CD4-positive, alpha-beta T cell (primary cell): Measurements from ENCODE around the gene LASP1NB.
"Not testable (repeated sequence)": the region's sequence is repeated elsewhere in the genome, so short reads cannot be mapped to it uniquely, and the experiment has no call there.

Experiments
- ATAC-seq: fragments of 200-7000 bp; cut with Tn5 transposase; one replicate; pipeline ENCODE4 v1.10.0; 2022; ENCODE audit warnings: mild to moderate bottlenecking; ENCODE audit not compliant: poor library complexity
- CTCF ChIA-PET: fragments of 350-600 bp; sonication (Branson Sonifier 250); formaldehyde crosslinking; loops from one replicate; lab custom pipeline; 2021; ENCODE audit warnings: antibody characterized with exemption, inconsistent platforms; lab: Charles Lee
- POLR2A ChIA-PET: fragments of 350-600 bp; sonication (Branson Sonifier 250); formaldehyde crosslinking; loops from one replicate; lab custom pipeline; 2021; ENCODE audit warnings: antibody characterized with exemption, inconsistent platforms; lab: Charles Lee
- DNase-seq, 14 experiments: peaks; one replicate each; pipeline ENCODE4 v3.0.0-alpha.2; 2013 to 2020; ENCODE audit warnings: mixed read lengths in 2 of 14
- H3K27ac ChIP-seq, 2 donors: one replicate each; pipeline versions ENCODE4 v1.5.1 to v1.7.0; 2013; ENCODE audit warnings: low read length in 2 of 2, low read depth in 1 of 2, mild to moderate bottlenecking in 1 of 2
- H3K27me3 ChIP-seq, 2 experiments: 1 replicate in 1 of 2; 2 replicates in 1 of 2; pipeline versions ENCODE4 v1.6.1 to v1.7.0; 2013; ENCODE audit warnings: low read length in 2 of 2, control low read depth in 1 of 2, mild to moderate bottlenecking in 1 of 2, moderate library complexity in 1 of 2; ENCODE audit not compliant: insufficient read depth in 2 of 2, control insufficient read depth in 1 of 2
- H3K36me3 ChIP-seq: one replicate; pipeline ENCODE4 v1.6.1; 2013; ENCODE audit warnings: low read length, control low read depth; ENCODE audit not compliant: insufficient read depth
- H3K4me1 ChIP-seq: one replicate; pipeline ENCODE4 v1.6.1; 2013; ENCODE audit warnings: low read length, control low read depth; ENCODE audit not compliant: insufficient read depth
- H3K4me3 ChIP-seq: one replicate; pipeline ENCODE4 v1.5.1; 2013; ENCODE audit warnings: mild to moderate bottlenecking, low read length, moderate library complexity
- H3K9me3 ChIP-seq, 2 experiments: 1 replicate in 1 of 2; 2 replicates in 1 of 2; pipeline versions ENCODE4 v1.6.1 to v1.7.0; 2013; ENCODE audit warnings: low read length in 2 of 2, mild to moderate bottlenecking in 2 of 2, control low read depth in 1 of 2, moderate library complexity in 1 of 2; ENCODE audit not compliant: control insufficient read depth in 1 of 2, insufficient read depth in 1 of 2
- H3K27ac Mint-ChIP-seq: one replicate; pipeline ENCODE4 v1.8.0; 2020; ENCODE audit warnings: mixed read lengths
- H3K27me3 Mint-ChIP-seq: one replicate; pipeline ENCODE4 v1.8.0; 2021; ENCODE audit warnings: mixed read lengths
- H3K36me3 Mint-ChIP-seq: one replicate; pipeline ENCODE4 v1.8.0; 2021; ENCODE audit warnings: low read depth, mixed read lengths
- H3K4me1 Mint-ChIP-seq: one replicate; pipeline ENCODE4 v1.8.0; 2021; ENCODE audit warnings: low read depth, mixed read lengths
- H3K4me3 Mint-ChIP-seq: one replicate; pipeline ENCODE4 v1.8.0; 2020; ENCODE audit warnings: mild to moderate bottlenecking, mixed read lengths
- H3K9me3 Mint-ChIP-seq: one replicate; pipeline ENCODE4 v1.8.0; 2020; ENCODE audit warnings: mixed read lengths
- intact Hi-C, 2 experiments: fragments of 100-400 bp; cut with DNase I in 1 of 2; cut with micrococcal nuclease in 1 of 2; formaldehyde crosslinking; loops; one replicate each; pipeline versions ENCODE4 v1.15.1 to v1.9.0; 2023 to 2025; cut with DNase I, micrococcal nuclease
- TF ChIP-seq, protein P1 (sequence below): fragments of 200-600 bp; IDR thresholded peaks from one replicate; pipeline ENCODE4 v1.8.0; 2022; ENCODE audit warnings: antibody characterized with exemption, mild to moderate bottlenecking

LASP1NB gene

DNA sequence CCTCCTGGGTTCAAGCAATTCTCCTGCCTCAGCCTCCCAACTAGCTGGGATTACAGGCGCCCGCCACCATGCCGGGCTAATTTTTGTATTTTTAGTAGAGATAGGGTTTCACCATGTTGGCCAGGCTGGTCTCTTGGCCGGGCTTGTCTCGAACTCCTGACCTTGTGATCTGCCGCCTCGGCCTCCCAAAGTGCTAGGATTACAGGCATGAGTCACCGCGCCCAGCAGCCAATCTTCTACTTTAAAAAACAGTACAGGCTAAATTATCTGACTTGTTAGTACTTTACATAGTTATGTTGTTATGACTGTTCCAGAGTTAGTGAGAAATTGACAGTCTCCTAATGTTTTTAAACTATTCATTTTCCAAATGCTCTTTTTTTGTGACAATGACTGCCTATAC is 8.5 kb downstream of the LASP1NB start:
- intact Hi-C loops, H3K36me3 ChIP-seq, DNase-seq, H3K27ac Mint-ChIP-seq, H3K9me3 Mint-ChIP-seq, POLR2A ChIA-PET, H3K27ac ChIP-seq, ATAC-seq, H3K4me3 ChIP-seq, H3K9me3 ChIP-seq, H3K4me1 Mint-ChIP-seq, H3K4me3 Mint-ChIP-seq, H3K4me1 ChIP-seq, H3K27me3 Mint-ChIP-seq, H3K27me3 ChIP-seq, H3K36me3 Mint-ChIP-seq: not testable (repeated sequence)
- CTCF ChIA-PET: interaction anchor here (1.0 kb wide), 1 partner anchor 10 kb away, joined by 3 read pairs; no protein-coding TSS in a partner anchor

DNA sequence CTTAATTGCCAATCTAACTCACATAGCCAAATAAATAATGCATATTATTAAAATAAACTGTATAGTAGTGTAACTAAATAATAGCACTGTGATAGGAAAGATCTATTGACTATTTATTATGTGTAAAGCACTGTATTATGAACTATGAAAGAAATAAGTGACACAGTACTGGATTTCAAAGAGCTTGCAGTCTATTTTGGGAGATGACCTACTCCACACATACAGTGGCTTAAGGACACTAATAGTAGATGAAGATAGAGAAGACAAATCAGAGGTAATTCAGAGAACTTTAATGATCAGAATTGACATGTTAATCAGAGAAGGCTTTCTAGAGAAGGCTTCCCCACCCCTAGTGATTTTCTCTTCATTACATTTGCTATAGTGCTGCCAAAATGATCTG is 14.6 kb downstream of the LASP1NB start:
- TF ChIP-seq, protein P1, sequence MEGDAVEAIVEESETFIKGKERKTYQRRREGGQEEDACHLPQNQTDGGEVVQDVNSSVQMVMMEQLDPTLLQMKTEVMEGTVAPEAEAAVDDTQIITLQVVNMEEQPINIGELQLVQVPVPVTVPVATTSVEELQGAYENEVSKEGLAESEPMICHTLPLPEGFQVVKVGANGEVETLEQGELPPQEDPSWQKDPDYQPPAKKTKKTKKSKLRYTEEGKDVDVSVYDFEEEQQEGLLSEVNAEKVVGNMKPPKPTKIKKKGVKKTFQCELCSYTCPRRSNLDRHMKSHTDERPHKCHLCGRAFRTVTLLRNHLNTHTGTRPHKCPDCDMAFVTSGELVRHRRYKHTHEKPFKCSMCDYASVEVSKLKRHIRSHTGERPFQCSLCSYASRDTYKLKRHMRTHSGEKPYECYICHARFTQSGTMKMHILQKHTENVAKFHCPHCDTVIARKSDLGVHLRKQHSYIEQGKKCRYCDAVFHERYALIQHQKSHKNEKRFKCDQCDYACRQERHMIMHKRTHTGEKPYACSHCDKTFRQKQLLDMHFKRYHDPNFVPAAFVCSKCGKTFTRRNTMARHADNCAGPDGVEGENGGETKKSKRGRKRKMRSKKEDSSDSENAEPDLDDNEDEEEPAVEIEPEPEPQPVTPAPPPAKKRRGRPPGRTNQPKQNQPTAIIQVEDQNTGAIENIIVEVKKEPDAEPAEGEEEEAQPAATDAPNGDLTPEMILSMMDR: no peak
- CTCF ChIA-PET: interaction anchor here (1.2 kb wide), 1 partner anchor 68 kb away, joined by 3 read pairs; no protein-coding TSS in a partner anchor
- Histone ChIP-seq H3K4me3 (no peak overlapping the region), H3K9me3 (no peaks in the 10 kb centered on the region), H3K4me1 (no peaks in the 10 kb centered on the region), H3K27me3 (no peaks in the 10 kb centered on the region), H3K27ac (no peak overlapping the region), H3K36me3 (no peaks in the 10 kb centered on the region)
- POLR2A ChIA-PET: no interaction called here
- Mint-ChIP-seq H3K36me3 (no peaks in the 10 kb centered on the region), H3K4me3 (no peak overlapping the region), H3K27ac (no peak overlapping the region), H3K27me3 (no peaks in the 10 kb centered on the region), H3K4me1 (no peaks in the 10 kb centered on the region), H3K9me3 (no peaks in the 10 kb centered on the region)
- ATAC-seq (no peak), DNase-seq (no peak)
- intact Hi-C loops: no loop called here

DNA sequence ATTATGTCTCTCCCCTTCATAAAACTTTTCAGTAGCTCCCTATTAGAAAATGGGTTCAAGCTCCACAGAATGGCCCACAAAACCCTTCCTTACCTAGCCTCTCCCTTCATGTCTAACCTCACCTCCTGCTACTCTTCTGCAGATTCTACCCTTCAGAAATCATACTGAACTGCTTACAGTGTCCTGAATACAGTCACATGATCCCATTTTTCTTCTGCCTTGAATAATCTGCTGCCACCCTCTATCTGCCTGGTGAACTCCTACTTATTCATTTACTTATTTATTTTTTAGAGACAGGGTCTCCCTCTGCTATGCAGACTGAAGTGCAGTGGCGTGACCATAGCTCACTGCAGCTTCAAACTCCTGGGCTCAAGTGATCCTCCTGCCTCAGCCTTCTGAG is 15.0 kb downstream of the LASP1NB start:
- POLR2A ChIA-PET: no interaction called here

More for the DNA sequence above, 15.0 kb downstream of the LASP1NB start:
- intact Hi-C loops: no loop called here
- Mint-ChIP-seq H3K9me3 (no peaks in the 10 kb centered on the region), H3K4me3 (no peak overlapping the region), H3K27ac (no peak overlapping the region), H3K4me1 (no peaks in the 10 kb centered on the region), H3K27me3 (no peaks in the 10 kb centered on the region), H3K36me3 (no peaks in the 10 kb centered on the region)
- CTCF ChIA-PET: interaction anchor here (1.2 kb wide), 1 partner anchor 69 kb away, joined by 3 read pairs; no protein-coding TSS in a partner anchor
- H3K4me1 ChIP-seq: no peaks in the 10 kb centered on the region
- no peak for DNase-seq
- H3K36me3 ChIP-seq: no peaks in the 10 kb centered on the region
- TF ChIP-seq, protein P1: no peak
- no peak overlapping the region for H3K4me3 ChIP-seq
- no peak overlapping the region for H3K27ac ChIP-seq
- H3K27me3 ChIP-seq: no peaks in the 10 kb centered on the region
- H3K9me3 ChIP-seq: no peaks in the 10 kb centered on the region
- ATAC-seq: no peak
